Natural killer cell (primary cell): ENCODE measurements around the gene SPRR4. TPM values are rescaled to one million over a fixed set of nuclear protein-coding genes. Genes with fewer than 3 reads are reported as not detected.

Experiments used
- ATAC-seq, 3 donors: fragments of 150-1000 bp in 2 of 3; fragments of 200-7000 bp in 1 of 3; cut with Tn5 transposase; 1 replicate in 1 of 3; 2 replicates in 2 of 3; pipeline ENCODE4 v1.10.0; 2021; ENCODE audit warnings: mild to moderate bottlenecking in 2 of 3, moderate library complexity in 2 of 3
- DNase-seq, 2 donors: peaks; one replicate each; pipeline versions ENCODE4 v3.0.0 to v3.0.0-alpha.2; 2013 to 2021; ENCODE audit warnings: mixed read lengths in 1 of 2
- H3K27ac ChIP-seq: one replicate; pipeline ENCODE4 v1.5.1; 2013; ENCODE audit warnings: mild to moderate bottlenecking, low read length
- H3K27me3 ChIP-seq: one replicate; pipeline ENCODE4 v1.6.1; 2013; ENCODE audit warnings: low read length; ENCODE audit not compliant: control insufficient read depth, insufficient read depth
- H3K36me3 ChIP-seq: one replicate; pipeline ENCODE4 v1.6.1; 2013; ENCODE audit warnings: low read length; ENCODE audit not compliant: control insufficient read depth, insufficient read depth
- H3K4me1 ChIP-seq: one replicate; pipeline ENCODE4 v1.6.1; 2013; ENCODE audit warnings: low read length; ENCODE audit not compliant: control insufficient read depth, insufficient read depth
- H3K4me3 ChIP-seq: one replicate; pipeline ENCODE4 v1.5.1; 2013; ENCODE audit warnings: low read length
- H3K9me3 ChIP-seq: one replicate; pipeline ENCODE4 v1.6.1; 2013; ENCODE audit warnings: low read length; ENCODE audit not compliant: control insufficient read depth, insufficient read depth
- H3K27ac Mint-ChIP-seq, 2 donors: one replicate each; pipeline ENCODE4 v1.8.0; 2022; ENCODE audit warnings: mild to moderate bottlenecking in 2 of 2, mixed read lengths in 2 of 2, moderate library complexity in 1 of 2
- H3K27me3 Mint-ChIP-seq, 2 donors: one replicate each; pipeline ENCODE4 v1.8.0; 2022; ENCODE audit warnings: low read depth in 2 of 2, mixed read lengths in 2 of 2
- H3K36me3 Mint-ChIP-seq: one replicate; pipeline ENCODE4 v1.8.0; 2022; ENCODE audit warnings: mixed read lengths
- H3K4me1 Mint-ChIP-seq, 2 donors: one replicate each; pipeline ENCODE4 v1.8.0; 2022; ENCODE audit warnings: mixed read lengths in 2 of 2
- H3K4me3 Mint-ChIP-seq: one replicate; pipeline ENCODE4 v1.8.0; 2022; ENCODE audit warnings: mild to moderate bottlenecking, moderate library complexity, mixed read lengths
- H3K9me3 Mint-ChIP-seq, 2 donors: one replicate each; pipeline ENCODE4 v1.8.0; 2022; ENCODE audit warnings: mixed read lengths in 2 of 2
- WGBS: methylation state at CpG from one replicate; pipeline ENCODE4 v1.1.7; 2013; ENCODE audit warnings: missing lambda C conversion rate; ENCODE audit not compliant: insufficient coverage; 5-methylcytosine and 5-hydroxymethylcytosine counted together
- intact Hi-C: fragments of 100-400 bp; cut with micrococcal nuclease; formaldehyde crosslinking; loops from one replicate; pipeline ENCODE4 v1.14.2; 2022
- total RNA-seq, 4 donors: library from RNA; stranded (reverse); fragments of 120-200 nt in 1 of 4; gene quantifications; one replicate each; pipeline versions ENCODE4 v1.2.3 to v1.2.4, GENCODE V29; 2013 to 2022
- TF ChIP-seq, protein P1 (sequence below): fragments of 200-600 bp; IDR thresholded peaks from one replicate; pipeline ENCODE4 v1.8.0; 2022; ENCODE audit warnings: antibody characterized with exemption

The SPRR4 gene
- total RNA-seq, 3 donors from 2014 or later (not counting 1 experiment from before 2014, with no cell fraction given), result not detected

- DNase-seq (no peak), ATAC-seq (no peak)
- H3K27me3 ChIP-seq, result no peaks in the 10 kb centered on the region
- Mint-ChIP-seq H3K4me3 (no peak overlapping the region), H3K27me3 (peaks cover 7 to 8% of the 10 kb centered on the region in 2 donors), H3K36me3 (no peaks in the 10 kb centered on the region), H3K27ac (no peak overlapping the region), H3K9me3 (no peaks in the 10 kb centered on the region), H3K4me1 (no peaks in the 10 kb centered on the region)
- WGBS, result 74% methylated on average over 4 of the region's 4 CpGs
- H3K27ac ChIP-seq, result no peak overlapping the region
- no peak overlapping the region for H3K4me3 ChIP-seq
- TF ChIP-seq, protein P1, sequence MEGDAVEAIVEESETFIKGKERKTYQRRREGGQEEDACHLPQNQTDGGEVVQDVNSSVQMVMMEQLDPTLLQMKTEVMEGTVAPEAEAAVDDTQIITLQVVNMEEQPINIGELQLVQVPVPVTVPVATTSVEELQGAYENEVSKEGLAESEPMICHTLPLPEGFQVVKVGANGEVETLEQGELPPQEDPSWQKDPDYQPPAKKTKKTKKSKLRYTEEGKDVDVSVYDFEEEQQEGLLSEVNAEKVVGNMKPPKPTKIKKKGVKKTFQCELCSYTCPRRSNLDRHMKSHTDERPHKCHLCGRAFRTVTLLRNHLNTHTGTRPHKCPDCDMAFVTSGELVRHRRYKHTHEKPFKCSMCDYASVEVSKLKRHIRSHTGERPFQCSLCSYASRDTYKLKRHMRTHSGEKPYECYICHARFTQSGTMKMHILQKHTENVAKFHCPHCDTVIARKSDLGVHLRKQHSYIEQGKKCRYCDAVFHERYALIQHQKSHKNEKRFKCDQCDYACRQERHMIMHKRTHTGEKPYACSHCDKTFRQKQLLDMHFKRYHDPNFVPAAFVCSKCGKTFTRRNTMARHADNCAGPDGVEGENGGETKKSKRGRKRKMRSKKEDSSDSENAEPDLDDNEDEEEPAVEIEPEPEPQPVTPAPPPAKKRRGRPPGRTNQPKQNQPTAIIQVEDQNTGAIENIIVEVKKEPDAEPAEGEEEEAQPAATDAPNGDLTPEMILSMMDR, result no peak
- intact Hi-C loops, result no loop called here
- no peaks in the 10 kb centered on the region for H3K4me1 ChIP-seq
- no peaks in the 10 kb centered on the region for H3K9me3 ChIP-seq
- no peaks in the 10 kb centered on the region for H3K36me3 ChIP-seq
These were observed 38.2 kb upstream of the SPRR4 start for GRCh38 chr1:152932170-152932811.

- no peaks in the 10 kb centered on the region for H3K27me3 ChIP-seq
- TF ChIP-seq, protein P1, result no peak
- no peak overlapping the region for H3K27ac ChIP-seq
- Mint-ChIP-seq H3K9me3 (no peaks in the 10 kb centered on the region), H3K4me3 (no peak overlapping the region), H3K27me3 (peaks cover 7 to 8% of the 10 kb centered on the region in 2 donors), H3K36me3 (no peaks in the 10 kb centered on the region), H3K4me1 (no peaks in the 10 kb centered on the region), H3K27ac (no peak overlapping the region)
- H3K4me3 ChIP-seq, result no peak overlapping the region
- H3K4me1 ChIP-seq, result no peaks in the 10 kb centered on the region
- intact Hi-C loops, result no loop called here
- no peaks in the 10 kb centered on the region for H3K36me3 ChIP-seq
- 77% methylated on average over 2 of the region's 2 CpGs for WGBS
- DNase-seq, result no peak
- no peak for ATAC-seq
- no peaks in the 10 kb centered on the region for H3K9me3 ChIP-seq
These were observed 37.3 kb upstream of the SPRR4 start for GRCh38 chr1:152933196-152933595.

- ATAC-seq (no peak), DNase-seq (no peak)
- Histone ChIP-seq H3K36me3 (no peaks in the 10 kb centered on the region), H3K27me3 (no peaks in the 10 kb centered on the region), H3K27ac (no peak overlapping the region), H3K4me1 (no peaks in the 10 kb centered on the region), H3K4me3 (no peak overlapping the region), H3K9me3 (no peaks in the 10 kb centered on the region)
- no peak overlapping the region for H3K4me3 Mint-ChIP-seq
- intact Hi-C loops, result no loop called here
- no peaks in the 10 kb centered on the region for H3K36me3 Mint-ChIP-seq
- 100% methylated on average over 1 of the region's 1 CpG for WGBS
- no peaks in the 10 kb centered on the region for H3K4me1 Mint-ChIP-seq
- TF ChIP-seq, protein P1, result no peak
- H3K27ac Mint-ChIP-seq, result no peak overlapping the region
- peaks cover 10 to 11% of the 10 kb centered on the region in 2 donors for H3K27me3 Mint-ChIP-seq
- H3K9me3 Mint-ChIP-seq, result peaks cover 0 to 4% of the 10 kb centered on the region in 2 donors
These were observed 29.8 kb upstream of the SPRR4 start for GRCh38 chr1:152940614-152941013.
